ENCODE data around the gene RPRD1A. TPM values are rescaled to one million over a fixed set of nuclear protein-coding genes. Genes with fewer than 3 reads are reported as not detected.

Gene RPRD1A
- total RNA-seq, 1 donor from 2014 or later, result 62.6 TPM

GRCh38 chr18:35982409-35983114 is 84.8 kb downstream of the RPRD1A start:
- H3K9me3 ChIP-seq (ENCODE audit: insufficient read depth, low read depth, low read length), result no peaks in the 10 kb centered on the region
- peak overlapping the region; percentile 5 for H3K4me2 ChIP-seq (ENCODE audit: low read length)
- no peaks in the 10 kb centered on the region for H3K27me3 ChIP-seq (ENCODE audit: insufficient read depth, low read length)
- H3K27ac Mint-ChIP-seq (ENCODE audit: unreplicated experiment), result no peak overlapping the region
- H3K4me1 Mint-ChIP-seq (ENCODE audit: low read depth, unreplicated experiment), result peaks cover 7% of the 10 kb centered on the region
- H3K4me3 Mint-ChIP-seq (ENCODE audit: unreplicated experiment), result no peak overlapping the region
- FAIRE-seq (no peak), DNase-seq (ENCODE audit: low read depth) (peak; percentile 65)
- no peak for TF ChIP-seq CTCF (IDR thresholded peaks at IDR 0.05; ENCODE audit: insufficient read depth, low read depth, low read length)
- TF ChIP-seq EZH2 (IDR thresholded peaks at IDR 0.05; ENCODE audit: insufficient read depth, low read length), result no peak
- H3K27ac ChIP-seq (ENCODE audit: low read depth, low read length), result peak overlapping the region; percentile 76
- H3K36me3 ChIP-seq (ENCODE audit: insufficient read depth, low read length), result peaks cover 26% of the 10 kb centered on the region
- H3K4me3 ChIP-seq (ENCODE audit: insufficient read depth, low read depth, low read length), result no peak overlapping the region
- H3K27me3 Mint-ChIP-seq (ENCODE audit: low read depth, unreplicated experiment), result no peaks in the 10 kb centered on the region
- H3K36me3 Mint-ChIP-seq (ENCODE audit: low read depth, unreplicated experiment), result peaks cover 12% of the 10 kb centered on the region
- peaks cover 8% of the 10 kb centered on the region for H3K4me1 ChIP-seq (ENCODE audit: insufficient read depth, low read length)
- no peak overlapping the region for H3K9ac ChIP-seq (ENCODE audit: low read length)
- no peaks in the 10 kb centered on the region for H3K79me2 ChIP-seq (ENCODE audit: insufficient read depth, low read length)
- no peaks in the 10 kb centered on the region for H3K9me3 Mint-ChIP-seq (ENCODE audit: unreplicated experiment)
- H4K20me1 ChIP-seq (ENCODE audit: insufficient read depth, low read length), result no peaks in the 10 kb centered on the region
- no peak overlapping the region for H2AFZ ChIP-seq (ENCODE audit: low read depth, low read length)

GRCh38 chr18:35979112-35979511 is 88.2 kb downstream of the RPRD1A start:
- no peak overlapping the region for H3K27ac ChIP-seq (ENCODE audit: low read depth, low read length)
- FAIRE-seq (no peak), DNase-seq (ENCODE audit: low read depth) (no peak)
- H3K9ac ChIP-seq (ENCODE audit: low read length), result no peak overlapping the region
- Mint-ChIP-seq H3K36me3 (ENCODE audit: low read depth, unreplicated experiment) (peaks cover 12% of the 10 kb centered on the region), H3K27ac (ENCODE audit: unreplicated experiment) (no peak overlapping the region), H3K4me3 (ENCODE audit: unreplicated experiment) (no peak overlapping the region), H3K9me3 (ENCODE audit: unreplicated experiment) (no peaks in the 10 kb centered on the region), H3K27me3 (ENCODE audit: low read depth, unreplicated experiment) (no peaks in the 10 kb centered on the region), H3K4me1 (ENCODE audit: low read depth, unreplicated experiment) (peaks cover 8% of the 10 kb centered on the region)
- H3K36me3 ChIP-seq (ENCODE audit: insufficient read depth, low read length), result peaks cover 50% of the 10 kb centered on the region
- no peak overlapping the region for H2AFZ ChIP-seq (ENCODE audit: low read depth, low read length)
- peaks cover 17% of the 10 kb centered on the region for H3K79me2 ChIP-seq (ENCODE audit: insufficient read depth, low read length)
- H4K20me1 ChIP-seq (ENCODE audit: insufficient read depth, low read length), result no peaks in the 10 kb centered on the region
- no peaks in the 10 kb centered on the region for H3K27me3 ChIP-seq (ENCODE audit: insufficient read depth, low read length)
- H3K4me2 ChIP-seq (ENCODE audit: low read length), result no peak overlapping the region
- H3K9me3 ChIP-seq (ENCODE audit: insufficient read depth, low read depth, low read length), result no peaks in the 10 kb centered on the region
- peaks cover 8% of the 10 kb centered on the region for H3K4me1 ChIP-seq (ENCODE audit: insufficient read depth, low read length)
- H3K4me3 ChIP-seq (ENCODE audit: insufficient read depth, low read depth, low read length), result no peak overlapping the region
- no peak for TF ChIP-seq CTCF (IDR thresholded peaks at IDR 0.05; ENCODE audit: insufficient read depth, low read depth, low read length)
- TF ChIP-seq EZH2 (IDR thresholded peaks at IDR 0.05; ENCODE audit: insufficient read depth, low read length), result no peak

GRCh38 chr18:35974181-35974580 is 93.2 kb downstream of the RPRD1A start:
- peaks cover 38% of the 10 kb centered on the region for H3K36me3 ChIP-seq (ENCODE audit: insufficient read depth, low read length)
- peak overlapping the region; percentile 95 for H3K4me2 ChIP-seq (ENCODE audit: low read length)
- H4K20me1 ChIP-seq (ENCODE audit: insufficient read depth, low read length), result no peaks in the 10 kb centered on the region
- H3K4me3 Mint-ChIP-seq (ENCODE audit: unreplicated experiment), result peak overlapping the region; percentile 100
- no peak for DNase-seq (ENCODE audit: low read depth)
- H2AFZ ChIP-seq (ENCODE audit: low read depth, low read length), result no peak overlapping the region
- H3K27me3 ChIP-seq (ENCODE audit: insufficient read depth, low read length), result no peaks in the 10 kb centered on the region
- no peaks in the 10 kb centered on the region for H3K9me3 Mint-ChIP-seq (ENCODE audit: unreplicated experiment)
- no peaks in the 10 kb centered on the region for H3K9me3 ChIP-seq (ENCODE audit: insufficient read depth, low read depth, low read length)
- no peak for FAIRE-seq
- peak overlapping the region; percentile 25 for H3K4me3 ChIP-seq (ENCODE audit: insufficient read depth, low read depth, low read length)
- no peak overlapping the region for H3K9ac ChIP-seq (ENCODE audit: low read length)
- peaks cover 20% of the 10 kb centered on the region for H3K4me1 Mint-ChIP-seq (ENCODE audit: low read depth, unreplicated experiment)
- no peaks in the 10 kb centered on the region for H3K27me3 Mint-ChIP-seq (ENCODE audit: low read depth, unreplicated experiment)
- TF ChIP-seq EZH2 (IDR thresholded peaks at IDR 0.05; ENCODE audit: insufficient read depth, low read length) (no peak), CTCF (IDR thresholded peaks at IDR 0.05; ENCODE audit: insufficient read depth, low read depth, low read length) (no peak)
- H3K27ac ChIP-seq (ENCODE audit: low read depth, low read length), result no peak overlapping the region
- H3K4me1 ChIP-seq (ENCODE audit: insufficient read depth, low read length), result peaks cover 13% of the 10 kb centered on the region
- peaks cover 33% of the 10 kb centered on the region for H3K79me2 ChIP-seq (ENCODE audit: insufficient read depth, low read length)
- peak overlapping the region; percentile 63 for H3K27ac Mint-ChIP-seq (ENCODE audit: unreplicated experiment)
- H3K36me3 Mint-ChIP-seq (ENCODE audit: low read depth, unreplicated experiment), result peaks cover 10% of the 10 kb centered on the region

Data from astrocyte (in vitro differentiated cells and primary cell).